Stimulated activated CD4-positive, alpha-beta T cell treated with anti-CD3 and anti-CD28 coated beads, Interleukin-2, amount 100 ng/mL, for 48 hours (primary cell): ENCODE results near the gene VAV2.
"Not testable (repeated sequence)": the region's sequence is repeated elsewhere in the genome, so short reads cannot be mapped to it uniquely, and the experiment has no call there.

ENCODE experiments used
- DNase-seq, 2 donors: peaks; one replicate each; pipeline ENCODE4 v3.0.0-alpha.2; 2020

The VAV2 gene

DNA sequence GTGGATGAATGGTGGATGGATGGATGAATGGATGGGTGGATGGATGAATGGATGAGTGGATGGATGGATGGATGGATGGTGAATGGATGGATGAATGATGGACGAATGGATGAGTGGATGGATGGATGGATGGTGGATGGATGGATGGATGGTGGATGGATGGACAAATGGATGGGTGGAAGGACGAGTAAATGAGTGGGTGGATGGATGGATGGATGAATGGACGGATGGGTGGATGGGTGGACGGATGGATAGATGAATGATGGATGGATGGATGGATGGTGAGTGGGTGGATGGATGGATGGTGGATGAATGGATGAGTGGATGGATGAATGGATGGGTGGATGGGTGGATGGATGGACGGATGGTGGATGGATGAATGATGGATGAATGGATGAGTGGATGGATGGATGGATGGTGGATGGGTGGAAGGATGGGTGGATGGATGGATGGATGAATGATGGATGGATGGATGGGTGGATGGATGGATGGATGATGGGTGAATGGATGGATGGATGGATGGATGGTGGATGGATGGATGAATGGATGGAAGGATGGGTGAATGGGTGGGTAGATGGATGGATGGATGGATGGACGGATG lies 58.6 kb downstream of the VAV2 start:
- no peak for DNase-seq

DNA sequence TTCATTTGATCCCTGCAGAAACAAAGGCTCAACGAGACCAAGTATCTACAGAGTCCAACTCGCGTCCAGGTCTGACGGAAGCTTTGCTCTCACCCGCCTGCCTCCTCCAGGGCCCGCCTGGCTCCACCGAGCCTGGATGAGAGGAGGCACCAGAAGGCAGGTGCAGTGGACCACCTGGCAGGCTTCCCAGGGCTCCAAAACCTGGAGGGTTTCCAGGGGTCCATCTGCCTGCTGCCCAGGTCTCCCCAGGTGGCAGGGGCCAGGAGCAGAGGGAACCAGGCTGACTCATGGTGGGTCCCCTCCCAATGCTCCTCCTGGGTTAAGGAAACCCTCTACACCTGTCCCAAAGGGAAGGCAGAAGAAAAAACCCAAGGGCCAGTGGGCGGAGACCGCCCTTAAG lies 59.5 kb downstream of the VAV2 start:
- no peak for DNase-seq

DNA sequence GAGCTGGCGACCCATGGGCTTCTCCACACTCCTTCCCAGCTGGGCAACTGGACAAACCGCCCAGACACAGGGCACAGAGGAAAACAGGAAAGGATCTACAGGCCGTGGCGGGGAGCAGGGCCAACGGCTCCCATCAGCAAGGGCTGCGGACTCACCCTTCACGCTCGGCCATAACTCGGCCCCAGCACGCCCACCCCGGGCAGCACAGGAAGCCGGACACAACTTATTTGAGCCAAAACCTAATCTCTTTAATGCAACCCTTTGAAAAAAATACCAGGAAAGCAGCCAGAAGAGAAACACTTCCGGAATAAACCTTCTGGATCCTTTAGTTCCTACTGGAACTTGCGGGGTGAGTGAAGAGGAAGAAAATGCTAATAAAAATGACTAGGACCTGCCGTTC lies 59.9 kb downstream of the VAV2 start:
- no peak for DNase-seq

DNA sequence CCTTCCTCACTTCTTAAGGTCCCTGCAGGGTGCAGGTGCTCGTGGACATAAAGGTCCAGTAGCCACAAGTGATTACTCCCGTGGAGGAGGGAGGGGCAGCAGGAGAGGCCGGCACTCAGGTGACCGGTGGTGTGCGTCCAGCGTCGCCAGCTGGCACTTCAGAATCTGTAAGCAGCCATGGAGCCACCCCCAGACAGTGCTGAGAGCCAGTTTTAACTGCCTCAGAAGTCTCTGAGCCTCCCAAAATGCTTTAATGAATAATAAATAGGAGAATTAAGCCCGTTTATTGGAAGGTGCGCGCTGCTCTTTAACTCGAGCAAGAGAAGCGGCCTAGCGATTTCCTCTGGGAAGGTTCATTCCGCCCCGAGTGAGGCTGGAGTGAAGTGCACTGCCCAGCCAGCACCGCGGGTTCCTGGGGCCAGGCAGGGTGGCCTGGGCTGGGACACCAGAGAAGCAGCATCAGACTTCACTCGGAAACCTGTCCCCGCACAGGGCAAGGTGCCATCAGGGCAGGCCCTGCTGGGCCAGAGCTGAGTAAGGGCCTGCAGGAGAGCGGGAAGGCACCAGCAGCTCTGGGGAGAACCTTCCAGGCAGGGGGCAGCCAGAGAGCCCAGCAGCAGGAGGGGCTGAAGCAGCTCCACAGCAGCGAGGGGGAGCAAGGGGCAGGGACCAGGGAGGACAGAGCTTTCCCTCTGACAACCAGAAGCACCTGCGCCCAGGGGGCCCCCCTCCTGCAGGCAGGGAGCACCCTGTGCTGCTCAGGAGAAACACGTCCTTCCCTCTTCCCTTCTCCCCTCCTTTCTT lies 61.2 kb downstream of the VAV2 start:
- no peak for DNase-seq

DNA sequence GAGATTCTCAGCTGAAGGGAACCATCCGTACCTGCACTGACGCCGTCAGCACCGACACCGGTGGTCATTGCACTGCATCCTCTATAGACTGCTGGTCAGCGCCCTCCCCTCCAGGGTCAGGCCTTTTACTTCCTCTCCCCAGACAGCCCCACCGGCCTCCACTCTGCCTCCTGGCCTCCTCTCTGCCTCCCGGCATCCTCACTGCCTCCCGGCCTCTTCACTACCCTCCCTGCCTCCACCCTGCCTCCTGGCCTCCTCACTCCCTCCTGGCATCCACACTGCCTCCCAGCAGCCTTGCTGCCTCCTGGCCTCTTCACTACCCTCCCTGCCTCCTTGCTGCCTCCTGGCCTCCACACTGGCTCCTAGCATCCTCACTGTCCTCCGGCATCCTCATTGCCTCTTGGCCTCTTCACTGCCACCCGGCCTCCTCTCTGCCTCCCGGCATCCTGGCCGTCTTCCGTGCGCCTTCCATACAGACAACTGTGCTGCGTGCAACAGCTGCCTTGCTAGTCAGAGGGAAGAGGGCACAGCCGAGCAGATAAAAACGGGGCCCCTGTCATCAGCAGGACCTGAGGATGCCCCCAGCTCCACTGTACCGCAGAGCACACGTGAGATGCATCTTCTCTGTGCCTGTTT lies 62.0 kb downstream of the VAV2 start:
- no peak for DNase-seq

GRCh38 chr9:133929599-133929998 lies 62.5 kb downstream of the VAV2 start:
- no peak for DNase-seq

DNA sequence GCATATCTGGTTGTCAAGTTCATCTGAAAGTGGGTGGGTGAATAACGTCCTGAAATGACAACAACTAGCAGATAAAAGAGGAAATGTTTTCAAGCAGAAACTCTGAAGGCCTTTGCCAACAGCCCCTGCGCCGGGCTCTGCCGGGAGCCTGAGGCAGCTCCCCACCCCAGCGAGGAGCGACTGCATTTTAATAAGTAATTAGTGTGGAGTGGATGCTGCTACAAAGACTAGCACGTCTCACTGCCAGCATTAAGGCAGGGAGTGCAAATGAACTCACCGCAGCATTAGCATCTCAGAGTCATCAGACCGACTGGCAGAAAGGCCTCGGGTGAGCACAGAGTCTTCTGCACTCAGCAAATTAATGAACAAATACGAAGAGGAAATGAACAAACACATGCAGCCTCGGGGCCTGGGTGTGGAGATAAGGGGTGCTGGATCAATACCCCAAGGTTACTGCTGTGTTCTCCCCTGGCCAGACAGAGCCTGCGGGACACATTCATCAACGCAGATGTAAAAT lies 63.8 kb downstream of the VAV2 start:
- DNase-seq: no peak

- no peak for DNase-seq
Measured at GRCh38 chr9:133927041-133927440, 65.1 kb downstream of the VAV2 start.

DNA sequence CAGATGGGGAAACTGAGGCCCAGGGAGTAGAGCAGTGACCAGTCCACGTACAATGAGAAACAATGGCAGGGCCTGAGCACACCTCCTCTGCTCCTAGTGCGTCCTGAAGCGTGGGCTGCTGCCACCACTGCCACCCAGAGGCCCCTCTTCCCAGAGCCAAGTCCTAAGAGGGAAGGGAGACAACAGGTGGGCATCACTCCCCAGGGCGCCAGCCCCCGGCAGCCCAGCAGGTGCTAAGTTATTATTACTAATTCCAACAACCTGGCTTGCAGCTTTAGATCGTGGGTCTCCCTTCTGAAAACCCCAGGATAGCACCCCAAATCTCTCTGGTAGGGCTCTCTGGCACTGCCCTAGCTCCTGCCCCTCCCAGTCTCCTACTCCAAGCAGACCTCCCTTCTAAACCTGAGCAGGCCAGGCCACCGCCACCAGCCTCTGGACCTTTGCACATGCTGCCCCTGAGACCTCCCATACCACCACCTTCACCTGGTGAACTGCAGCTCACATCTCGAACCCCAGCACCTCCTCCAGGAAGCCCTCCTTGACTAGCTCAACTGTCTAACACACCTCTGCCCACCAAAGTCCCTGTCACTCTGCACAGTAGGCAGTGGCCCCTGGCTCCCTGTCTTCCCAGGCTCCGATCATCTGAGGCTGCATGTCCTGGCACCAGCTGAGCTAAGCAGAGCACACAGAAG lies 65.8 kb downstream of the VAV2 start:
- DNase-seq: no peak

DNA sequence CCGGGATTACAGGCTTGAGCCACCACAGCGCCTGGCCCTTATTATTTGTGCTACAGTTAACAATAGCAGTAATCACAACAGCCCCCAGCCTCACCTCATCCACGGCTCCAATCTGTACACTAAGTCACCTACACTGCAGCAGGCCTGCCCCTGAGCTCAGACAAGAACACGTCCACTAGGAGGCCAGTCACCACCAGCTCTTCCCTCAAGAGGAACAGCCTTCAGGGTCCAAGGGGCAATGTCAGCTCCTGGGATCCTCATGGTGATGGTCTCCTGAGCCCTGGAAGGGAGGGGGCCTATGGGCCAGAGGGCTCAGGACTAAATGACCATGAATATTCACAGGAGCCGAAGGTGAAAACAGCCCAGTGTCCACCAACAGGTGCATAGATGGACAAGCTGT lies 67.7 kb downstream of the VAV2 start:
- DNase-seq: no peak

GRCh38 chr9:133923608-133924007 lies 68.5 kb downstream of the VAV2 start:
- DNase-seq: not testable (repeated sequence)

DNA sequence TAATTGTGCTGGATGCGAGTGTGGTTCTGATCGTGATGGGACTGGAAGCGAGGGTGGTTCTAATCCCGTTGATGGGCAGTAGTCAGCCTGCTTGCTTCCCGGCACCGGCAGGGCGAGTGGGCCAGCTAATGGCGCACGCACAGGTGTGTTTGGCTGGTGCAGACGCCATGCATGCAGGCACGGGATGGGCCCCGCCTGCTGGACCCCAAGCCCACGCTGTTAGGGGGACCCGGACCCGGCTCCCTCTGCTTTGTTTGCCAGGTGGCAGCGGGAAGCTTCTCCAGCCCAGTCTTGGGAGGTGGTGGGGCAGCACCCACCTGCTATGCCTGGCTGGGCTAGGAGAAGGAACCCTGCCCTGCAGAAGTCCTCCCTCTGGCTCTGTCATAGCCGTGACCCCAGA lies 70.3 kb downstream of the VAV2 start:
- DNase-seq: no peak

- DNase-seq: no peak
Measured at GRCh38 chr9:133920471-133920870, 71.7 kb downstream of the VAV2 start.

- DNase-seq: no peak
Measured at GRCh38 chr9:133919253-133920115, 72.6 kb downstream of the VAV2 start.

- no peak for DNase-seq
Measured at GRCh38 chr9:133918111-133918813, 73.9 kb downstream of the VAV2 start.

DNA sequence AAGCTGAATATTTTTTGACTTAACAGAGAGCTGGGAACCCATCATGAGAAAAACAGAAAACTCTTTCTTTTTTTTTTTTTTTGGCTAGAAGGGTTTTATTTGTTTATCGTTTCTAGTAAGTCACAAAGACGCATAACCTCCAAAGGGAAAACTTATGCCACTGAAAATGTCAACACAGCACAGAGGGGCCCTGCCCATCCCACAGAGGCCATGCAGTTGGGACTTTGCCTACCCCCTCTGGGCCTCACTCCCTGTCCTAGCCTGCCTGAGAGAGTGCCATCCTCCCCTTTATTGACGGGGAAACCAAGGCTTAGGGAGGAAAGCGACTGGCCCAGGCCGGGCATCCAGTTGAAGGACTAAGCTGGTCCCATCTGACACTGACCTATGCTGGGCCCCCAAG lies 74.7 kb downstream of the VAV2 start:
- no peak for DNase-seq

GRCh38 chr9:133916159-133916541 lies 76.0 kb downstream of the VAV2 start:
- no peak for DNase-seq

DNA sequence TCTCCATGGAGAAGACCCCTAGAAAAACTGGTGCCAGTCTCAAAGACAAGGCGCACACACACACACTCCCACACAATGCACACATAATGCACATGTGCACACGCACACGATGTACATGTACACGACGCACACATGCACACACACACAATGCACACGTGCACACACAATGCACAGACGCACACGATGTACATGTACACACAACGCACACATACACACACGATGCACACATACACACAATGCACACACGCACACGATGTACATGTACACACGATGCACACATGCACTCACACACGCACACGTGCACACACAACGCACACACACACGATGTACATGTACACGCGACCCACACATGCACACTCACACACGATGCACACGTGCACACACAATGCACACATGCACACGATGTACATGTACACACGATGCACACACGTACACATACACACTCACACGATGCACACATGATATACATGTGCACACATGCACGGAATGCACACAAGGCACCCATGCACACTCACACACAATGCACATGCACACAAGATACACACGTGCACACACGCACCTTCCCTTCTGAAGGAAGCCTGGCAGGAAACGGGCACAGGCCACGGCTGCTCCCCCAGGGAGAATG lies 76.5 kb downstream of the VAV2 start:
- no peak for DNase-seq

DNA sequence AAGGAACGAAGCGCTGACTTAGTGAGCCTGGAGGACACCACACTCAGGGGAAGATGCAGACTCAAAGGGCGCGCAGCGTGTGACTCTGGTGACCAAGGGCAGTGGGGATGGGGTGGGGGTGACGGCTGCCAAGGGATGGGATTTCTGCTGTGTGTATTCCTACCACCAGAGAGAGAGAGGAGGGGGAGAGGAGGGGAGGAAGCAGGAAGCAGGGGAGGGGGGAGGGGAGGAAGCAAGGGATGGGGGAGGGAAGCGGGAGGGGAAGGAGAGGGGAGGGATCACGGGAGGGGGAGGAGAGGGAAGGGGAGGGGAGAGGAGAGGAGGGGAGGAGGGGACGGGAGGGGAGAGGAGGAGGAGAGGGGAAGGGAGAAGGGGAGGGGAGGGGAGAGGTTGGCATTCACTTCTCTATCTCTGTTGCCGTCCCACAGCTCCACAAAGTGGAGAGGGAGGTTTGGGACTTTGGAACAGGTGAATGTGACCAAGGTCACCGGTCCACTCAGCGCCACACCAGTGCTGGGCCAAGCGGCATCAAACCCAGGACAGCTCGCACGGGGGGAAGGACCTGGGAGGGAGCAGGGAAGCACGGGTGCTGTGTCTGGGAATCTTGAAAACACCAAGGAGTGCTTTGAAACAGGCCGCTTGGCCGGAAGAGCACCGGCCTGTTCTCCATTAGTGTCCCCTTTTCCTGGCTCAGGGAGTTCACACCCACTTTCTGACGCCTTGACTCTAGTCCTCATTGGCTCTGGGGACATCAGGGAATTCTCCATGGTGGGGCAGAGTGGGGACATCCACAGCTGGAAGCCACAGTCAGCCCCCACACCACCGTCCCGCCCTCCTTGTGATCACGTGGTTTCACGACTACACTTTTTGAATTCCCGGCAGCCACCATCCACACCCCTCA lies 77.4 kb downstream of the VAV2 start:
- no peak for DNase-seq
